LNCaP clone FGC (cell line): ENCODE data around the gene MXRA8.

Experiments used
- DNase-seq: peaks from one replicate; pipeline ENCODE4 v3.0.0-alpha.2; 2011; ENCODE audit warnings: low read depth
- H3K4me3 ChIP-seq: 2 replicates; pipeline ENCODE4 v1.5.1; 2011; ENCODE audit warnings: mild to moderate bottlenecking, low read depth, low read length, control low read depth
- CTCF ChIP-seq: IDR thresholded peaks from 2 replicates; pipeline ENCODE4 v1.5.1; 2012; ENCODE audit warnings: mild to moderate bottlenecking; ENCODE audit not compliant: control insufficient read depth, insufficient read depth; ENCODE audit errors: extremely low read depth

The MXRA8 gene

DNA sequence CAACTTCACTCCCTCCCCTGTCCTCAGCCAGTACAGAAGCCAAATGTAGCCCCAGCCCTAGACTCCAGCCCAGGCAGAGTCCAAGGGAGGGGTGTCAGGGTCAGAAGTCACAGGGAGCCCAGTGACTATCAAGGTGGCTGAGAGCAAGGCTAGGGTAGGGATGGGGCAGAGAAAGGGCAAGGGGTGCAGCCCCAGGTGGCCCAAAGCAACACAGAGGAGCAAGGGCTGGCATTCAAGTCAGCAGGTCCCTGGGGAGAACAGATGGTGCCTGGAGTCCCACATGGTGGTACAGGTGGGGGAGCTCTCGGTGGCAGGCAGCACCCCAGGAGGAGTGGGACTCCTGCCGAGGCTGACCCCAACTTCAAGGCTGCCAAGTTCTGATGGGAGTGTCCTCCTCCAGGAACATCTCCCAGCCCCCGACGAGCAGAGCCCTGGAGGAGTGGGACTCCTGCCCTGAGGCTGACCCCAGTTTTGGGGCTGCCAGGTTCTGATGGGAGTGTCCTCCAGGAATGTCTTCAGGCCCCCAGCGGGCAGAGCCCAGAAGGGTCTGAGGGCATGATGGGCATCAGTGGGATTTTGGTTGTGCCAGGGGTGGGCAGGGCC, 5.5 kb downstream of the MXRA8 start:
- DNase-seq: no peak
- no peak overlapping the region for H3K4me3 ChIP-seq
- no peak for TF ChIP-seq CTCF

DNA sequence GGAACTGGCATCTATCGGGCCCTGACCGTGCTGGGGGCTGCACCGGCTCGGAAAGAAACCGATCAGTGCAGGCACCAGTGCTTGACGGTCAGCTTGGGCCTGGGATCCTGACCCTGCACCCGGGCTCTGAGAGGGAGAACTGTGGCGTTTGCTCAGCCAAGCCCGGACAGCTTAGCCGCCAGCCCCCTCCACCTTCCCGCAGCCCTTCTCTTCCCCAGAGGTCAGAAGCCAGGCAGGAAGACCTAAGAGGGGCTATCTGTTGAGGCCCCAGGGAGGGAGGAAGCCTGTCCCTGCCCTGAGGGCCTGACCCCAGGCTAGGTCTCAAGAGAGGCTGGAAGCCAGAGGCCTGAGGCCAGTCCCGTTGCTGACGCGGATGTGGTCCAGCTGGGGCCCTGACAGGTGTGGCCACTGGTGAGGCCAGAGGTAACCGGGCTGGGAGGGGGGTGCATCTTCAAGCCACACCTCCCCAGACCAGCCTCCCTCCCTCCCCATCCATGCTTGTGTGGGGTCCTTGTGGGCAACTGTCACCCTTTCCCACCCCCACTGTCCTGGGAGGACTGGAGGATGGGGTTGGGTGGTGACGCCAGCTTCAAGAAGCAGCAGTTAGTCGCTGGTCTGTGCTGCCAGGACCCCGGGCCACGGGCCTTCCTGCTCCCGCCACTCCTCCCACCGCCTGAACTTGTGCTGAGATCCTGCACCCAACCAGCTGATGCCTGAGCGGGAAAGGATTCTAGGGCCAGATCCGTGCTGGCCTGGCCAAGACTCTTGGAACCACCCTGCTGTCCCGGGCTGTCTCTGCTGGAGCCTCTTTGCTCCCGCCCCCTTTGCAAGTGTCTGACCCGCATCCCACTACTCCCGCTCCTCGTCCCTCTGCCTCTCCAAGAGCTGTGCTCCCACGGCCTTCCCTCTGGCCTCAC, 6.6 kb downstream of the MXRA8 start:
- no peak for TF ChIP-seq CTCF
- peak overlapping the region; percentile 9; the same call in 1 of the 2 replicates for H3K4me3 ChIP-seq
- no peak for DNase-seq

DNA sequence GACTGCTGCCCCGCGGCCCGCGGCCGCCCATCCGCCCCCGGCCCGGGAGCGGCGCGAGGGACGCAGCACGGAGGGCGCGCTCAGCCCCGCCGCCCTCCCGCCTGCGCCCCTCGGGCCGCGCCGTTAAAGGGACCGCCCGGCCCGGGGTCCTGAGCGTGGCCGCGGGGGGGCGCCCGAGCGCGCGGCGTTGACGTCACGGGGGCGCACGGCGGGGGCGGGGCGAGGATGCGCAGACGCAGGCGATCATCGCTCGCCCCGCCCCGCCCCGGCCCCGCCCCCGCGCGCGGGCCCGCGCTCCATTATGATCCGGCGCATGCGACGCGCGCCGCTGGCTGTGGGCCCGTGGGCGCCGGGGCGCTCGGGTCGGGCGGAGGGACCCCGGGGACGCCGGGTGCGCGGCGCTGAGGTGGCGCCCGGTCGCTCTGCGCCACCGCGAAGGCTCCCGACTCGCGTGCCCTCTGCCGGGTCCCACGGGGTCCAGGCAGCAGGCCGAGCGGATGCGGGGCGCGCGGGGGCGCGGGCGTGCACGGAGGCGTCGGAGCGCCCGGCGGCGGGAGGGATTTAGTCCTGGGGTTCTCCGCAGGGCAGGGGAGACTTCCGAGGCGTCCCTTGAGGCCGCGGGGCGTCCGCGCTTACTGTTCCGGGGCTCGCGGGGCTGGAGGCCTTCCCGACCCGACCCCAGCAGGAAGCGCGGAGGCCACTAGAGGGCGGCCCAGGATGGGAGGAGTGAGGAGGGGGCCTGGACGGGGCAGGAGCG, 8.9 kb downstream of the MXRA8 start, which contains the start of gene DVL1:
DVL1 (minus strand) TSS at position 163 of the 757 bp plus-strand sequence. CDS start 353 bp downstream, outside the sequence.
- no peak for DNase-seq
- peak; percentile 63 for TF ChIP-seq CTCF
- peak within 1 kb of the TSS; percentile 71 for H3K4me3 ChIP-seq

GRCh38 chr1:1348420-1349255, 9.7 kb downstream of the MXRA8 start:
- no peak for DNase-seq
- TF ChIP-seq CTCF: no peak
- H3K4me3 ChIP-seq: peak overlapping the region; percentile 71

GRCh38 chr1:1347663-1348419, 10.5 kb downstream of the MXRA8 start:
- no peak for DNase-seq
- TF ChIP-seq CTCF: no peak
- peak overlapping the region; percentile 71 for H3K4me3 ChIP-seq
